CD4-positive, alpha-beta T cell treated with Interleukin-6 at 100 ng/mL for 8 hours (primary cell): ENCODE measurements around the gene HDHD2.

Experiments
- DNase-seq: peaks from one replicate; pipeline ENCODE4 v3.0.0-alpha.2; 2020; ENCODE audit warnings: mixed read lengths, low spot score

Gene HDHD2

DNA sequence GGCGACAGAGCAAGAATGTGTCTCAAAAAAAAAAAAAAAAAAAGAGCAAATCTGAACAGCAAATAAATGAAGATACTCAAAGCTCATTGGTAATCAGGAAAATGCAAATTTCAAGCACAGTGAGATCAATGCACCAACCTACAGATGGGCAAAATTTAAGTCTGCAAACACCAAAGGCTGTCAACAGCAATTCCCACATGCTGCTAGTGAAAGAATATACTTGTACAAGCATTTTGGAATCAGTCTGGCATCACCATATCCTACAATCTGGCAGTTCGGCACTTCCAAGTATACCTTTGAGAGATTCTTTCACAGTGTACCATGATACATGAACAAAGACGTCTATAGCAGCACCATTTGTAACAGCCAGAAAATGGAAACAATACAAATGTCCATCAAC is 4.1 kb downstream of the HDHD2 start:
- no peak for DNase-seq

DNA sequence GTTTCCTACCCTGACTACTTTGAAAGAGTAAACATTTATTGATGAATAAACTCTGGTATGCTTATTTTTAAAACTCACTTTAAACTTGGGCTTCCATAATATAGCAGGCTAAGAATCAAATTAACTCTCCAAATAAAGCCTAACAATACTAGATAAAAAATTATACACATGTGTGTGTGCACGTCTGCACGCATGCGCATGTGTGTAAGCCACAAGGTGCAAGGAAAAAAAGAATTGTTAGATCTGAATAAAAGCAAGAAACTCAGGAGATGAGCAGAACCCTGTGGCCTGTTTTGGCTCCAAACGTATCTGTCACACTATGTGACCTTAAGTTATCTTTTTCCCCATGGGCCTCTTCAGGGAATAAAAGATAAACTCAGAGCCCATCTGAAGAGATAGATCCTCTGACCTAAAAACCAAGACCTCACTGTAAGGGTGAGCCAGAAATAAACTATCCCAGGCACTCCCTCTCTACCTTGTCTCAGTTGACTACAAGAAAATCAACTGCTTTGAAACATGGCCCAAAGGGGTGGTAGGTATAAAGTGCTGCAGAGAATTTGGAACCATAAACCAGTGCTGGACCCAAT is 6.3 kb downstream of the HDHD2 start:
- no peak for DNase-seq

DNA sequence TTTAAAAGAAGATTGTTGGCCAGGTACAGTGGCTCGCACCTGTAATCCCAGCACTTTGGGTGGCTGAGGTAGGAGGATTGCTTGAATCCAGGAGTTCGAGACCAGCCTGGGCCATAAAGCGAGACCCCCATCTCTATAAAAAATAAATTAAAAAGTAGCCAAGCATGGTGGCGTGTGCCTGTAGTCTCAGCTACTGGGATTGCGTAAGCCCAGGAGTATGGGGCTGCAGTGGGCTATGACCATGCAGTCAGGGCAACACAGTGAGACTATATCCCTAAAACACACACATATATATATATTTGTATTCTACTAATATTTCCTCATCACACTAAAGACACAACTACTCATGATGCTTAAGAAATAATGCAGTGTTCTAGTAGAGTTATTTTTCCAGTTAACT is 7.1 kb downstream of the HDHD2 start:
- no peak for DNase-seq

DNA sequence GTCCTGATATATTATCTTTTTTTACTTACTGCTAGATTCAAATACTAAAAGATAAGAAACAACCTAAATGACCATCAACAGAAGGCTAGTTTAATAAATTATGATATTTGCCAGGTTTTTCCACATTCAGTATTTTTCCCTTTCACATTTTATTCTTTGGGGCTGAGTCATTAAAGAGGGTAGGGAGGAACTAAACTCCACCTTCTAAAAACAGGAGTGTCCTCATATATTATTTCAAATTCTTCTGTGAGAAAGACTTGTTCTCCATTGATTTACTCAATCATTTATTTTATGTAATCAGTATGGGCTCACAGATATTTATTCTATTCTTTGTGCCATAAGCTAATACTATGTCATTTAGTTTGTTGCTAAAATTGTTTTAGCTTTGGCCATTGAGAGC is 9.0 kb downstream of the HDHD2 start:
- no peak for DNase-seq

DNA sequence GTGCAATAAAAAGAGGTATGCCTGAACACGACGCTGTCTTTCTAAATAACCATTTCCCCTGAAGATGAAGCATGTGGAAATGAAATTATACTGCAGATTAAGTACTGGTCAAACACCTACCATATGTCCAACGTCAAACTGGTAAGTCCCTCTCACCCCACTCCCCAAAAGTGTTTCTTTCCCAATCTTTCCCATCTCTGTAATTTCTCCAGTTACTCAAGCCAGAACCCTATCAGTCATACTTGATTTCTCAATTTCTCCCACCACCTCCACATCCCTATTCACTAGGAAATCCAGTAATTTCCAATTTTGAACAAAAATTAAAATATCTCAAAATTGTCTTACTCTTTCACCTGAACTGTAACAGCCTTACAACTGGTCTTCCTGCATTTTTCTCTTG is 29.2 kb downstream of the HDHD2 start:
- no peak for DNase-seq

DNA sequence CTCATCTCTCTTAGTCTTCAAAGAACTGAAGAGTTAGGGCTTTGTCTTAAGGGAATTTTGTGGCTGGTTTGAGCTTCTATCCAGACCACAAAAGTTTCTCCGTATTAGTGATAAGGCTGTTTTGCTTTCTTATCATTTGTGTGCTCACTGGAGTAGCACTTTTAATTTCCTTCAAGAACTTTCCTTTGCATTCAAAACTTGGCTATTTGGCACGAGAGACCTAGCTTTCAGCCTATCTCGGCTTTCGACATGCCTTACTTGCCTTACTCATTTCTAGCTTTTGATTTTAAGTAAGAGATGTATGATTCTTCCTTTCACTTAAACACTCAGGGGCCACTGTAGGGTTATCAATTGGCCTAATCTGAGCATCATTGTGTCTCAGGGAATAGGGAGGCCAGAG is 29.9 kb downstream of the HDHD2 start:
- DNase-seq = no peak

DNA sequence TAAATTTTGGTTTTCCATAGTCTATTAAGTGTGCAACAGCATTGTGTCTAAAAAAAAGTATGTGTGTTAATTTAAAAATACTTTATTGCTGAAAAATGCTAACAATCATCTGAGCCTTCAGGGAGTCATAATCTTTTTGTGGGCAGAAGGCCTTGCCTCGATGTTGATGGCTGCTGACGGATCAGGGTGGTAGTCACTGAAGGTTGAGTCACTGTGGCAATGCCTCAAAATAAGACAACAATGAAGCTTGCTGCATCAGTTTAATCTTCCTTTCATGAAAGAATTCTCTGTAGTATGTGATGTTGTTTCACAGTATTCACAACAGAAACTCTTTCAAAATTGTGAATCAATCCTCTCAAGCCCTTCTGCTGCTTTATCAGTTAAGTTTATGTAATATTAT is 31.3 kb downstream of the HDHD2 start:
- DNase-seq = no peak

DNA sequence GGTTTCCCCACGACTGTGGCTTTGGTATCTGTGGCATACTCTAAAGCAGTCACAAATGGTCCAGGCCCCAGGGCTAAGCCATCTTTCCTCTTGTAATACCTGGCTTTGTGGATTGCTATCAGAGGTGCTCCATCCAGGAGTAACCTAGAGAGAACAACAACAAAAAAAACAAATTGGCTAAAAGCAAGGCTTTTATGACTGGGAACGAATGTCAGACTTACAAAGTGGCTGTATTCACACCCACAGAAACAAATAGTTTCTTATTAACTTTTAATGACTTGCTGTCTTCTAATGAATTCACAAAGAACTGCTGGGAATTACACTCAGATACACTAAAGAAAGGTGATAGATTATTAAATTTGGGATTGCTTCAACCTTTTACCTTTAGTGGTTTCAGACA is 35.1 kb downstream of the HDHD2 start:
- DNase-seq = no peak

DNA sequence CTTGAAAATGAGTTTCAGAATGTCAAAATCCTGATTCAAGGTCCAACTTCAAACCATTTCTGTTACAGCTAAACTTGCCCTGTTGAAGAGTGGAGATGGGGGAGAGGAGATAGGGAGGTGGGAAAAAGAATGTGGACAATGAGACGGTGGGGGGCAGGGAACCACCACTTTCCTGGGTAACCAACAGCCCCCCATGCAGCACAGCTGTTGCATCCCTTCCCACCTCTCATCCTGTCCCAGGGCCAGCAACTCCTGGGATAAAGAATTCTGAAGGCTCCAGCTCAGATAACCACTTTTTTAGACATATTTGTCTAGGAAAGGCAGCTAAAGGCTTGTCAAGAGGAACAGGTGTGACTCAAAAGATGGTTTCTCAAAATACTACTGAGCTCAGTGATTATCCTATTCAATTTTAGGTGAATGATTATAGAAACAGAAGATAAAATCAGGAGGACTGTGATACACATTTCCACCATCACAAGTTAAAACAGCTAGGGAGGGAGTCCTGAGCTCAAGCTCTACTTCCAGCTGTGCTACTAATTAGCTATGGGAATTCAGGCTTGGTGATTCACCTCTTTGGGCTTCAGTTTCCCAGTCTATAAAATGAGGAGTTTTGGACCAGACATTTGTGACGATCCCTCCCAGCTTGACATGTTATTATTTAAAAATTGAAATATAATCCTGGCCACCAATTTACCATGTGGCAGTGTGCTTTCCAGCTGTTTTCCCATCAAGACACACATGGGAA is 36.3 kb downstream of the HDHD2 start:
- DNase-seq = no peak

DNA sequence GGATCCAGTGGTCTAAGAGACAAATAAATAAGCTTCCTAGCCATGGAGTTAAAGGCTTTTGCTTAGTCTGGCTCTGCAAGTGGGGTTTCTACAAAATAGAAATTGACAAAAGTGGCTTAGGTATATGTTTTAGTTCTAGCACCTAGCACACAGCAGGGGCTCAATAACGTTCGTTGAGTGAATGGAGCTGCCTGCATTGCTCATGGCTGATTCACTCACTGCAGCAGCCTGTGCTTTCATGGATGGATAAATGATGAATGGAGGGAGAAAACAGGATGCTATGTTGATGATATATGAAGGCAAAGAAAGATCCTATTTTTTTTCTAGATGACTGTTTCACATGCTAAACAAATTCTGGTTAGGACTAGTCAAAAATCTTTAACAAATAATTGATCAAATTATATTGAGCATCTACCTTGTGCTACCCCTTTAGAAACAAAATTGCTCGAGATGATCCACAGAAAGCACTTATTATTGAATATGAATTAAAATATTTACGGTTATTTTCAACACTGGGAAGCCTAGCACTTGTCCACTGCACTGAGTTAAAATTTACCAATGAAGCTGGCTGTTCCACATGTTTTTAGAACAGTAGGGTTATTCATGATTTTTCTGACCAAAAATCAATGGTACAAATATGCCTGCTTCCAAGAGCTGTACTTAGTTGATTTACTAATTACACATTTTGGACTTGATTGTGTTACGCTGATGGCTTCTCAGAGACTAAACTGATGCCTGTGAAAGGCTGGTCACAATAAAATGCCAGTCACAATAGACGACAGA is 39.6 kb downstream of the HDHD2 start:
- no peak for DNase-seq

DNA sequence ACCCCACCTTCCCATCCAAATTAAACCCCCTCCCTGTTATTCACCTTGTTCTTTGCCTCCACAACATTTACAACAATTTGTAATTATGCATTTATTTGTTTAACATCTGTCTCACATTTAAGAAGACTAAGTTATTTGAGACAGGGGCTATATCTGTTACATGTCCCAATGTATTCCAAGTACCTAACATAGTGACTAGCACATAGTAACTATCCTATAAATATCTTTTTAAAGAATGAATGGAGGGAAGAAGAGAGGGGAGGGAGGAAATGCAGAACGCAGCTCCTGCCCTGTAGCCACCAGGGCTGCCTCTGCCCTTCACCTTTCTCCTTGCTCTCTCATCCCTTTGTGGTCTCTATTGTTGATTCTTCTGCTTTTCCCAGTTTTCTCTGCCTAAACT is 40.6 kb downstream of the HDHD2 start:
- DNase-seq = no peak

DNA sequence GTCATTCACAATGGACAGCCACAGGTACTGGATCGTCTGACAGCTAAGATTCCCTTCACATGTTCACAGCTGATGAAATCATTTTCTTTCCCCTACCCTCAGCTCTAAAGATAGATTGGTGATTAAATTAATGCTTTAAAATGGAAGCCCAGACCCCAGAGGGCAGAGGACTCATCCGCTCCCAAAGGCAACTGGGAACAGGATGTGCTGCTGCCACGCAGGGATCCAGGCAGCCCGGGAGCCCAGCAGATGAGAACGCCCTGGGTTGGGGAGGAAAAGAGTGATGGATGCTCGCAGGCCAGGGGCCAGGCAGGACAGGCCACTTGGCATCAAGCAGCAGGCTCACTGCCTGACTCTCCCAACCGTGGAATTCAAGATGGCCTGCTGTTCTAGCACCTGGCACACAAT is 41.3 kb downstream of the HDHD2 start:
- no peak for DNase-seq

DNA sequence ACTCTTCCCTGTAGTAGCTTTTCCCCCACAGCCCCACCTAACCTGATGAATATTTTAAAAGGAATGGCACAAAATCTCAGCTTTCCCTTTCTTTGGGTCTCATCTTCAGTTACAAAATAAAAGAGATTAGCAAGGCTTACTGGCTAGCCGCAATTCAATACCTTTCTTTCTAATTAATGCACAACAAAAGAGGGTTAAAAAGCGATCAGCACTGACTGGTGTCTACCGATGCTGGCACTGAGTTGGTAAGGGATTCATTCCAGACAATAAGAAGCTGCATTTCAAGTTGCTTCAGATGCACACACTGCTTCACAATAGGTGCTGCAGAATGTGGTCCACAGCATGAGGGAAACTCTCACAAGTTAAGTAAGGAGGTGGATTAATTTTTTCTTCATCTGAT is 41.9 kb downstream of the HDHD2 start:
- no peak for DNase-seq

DNA sequence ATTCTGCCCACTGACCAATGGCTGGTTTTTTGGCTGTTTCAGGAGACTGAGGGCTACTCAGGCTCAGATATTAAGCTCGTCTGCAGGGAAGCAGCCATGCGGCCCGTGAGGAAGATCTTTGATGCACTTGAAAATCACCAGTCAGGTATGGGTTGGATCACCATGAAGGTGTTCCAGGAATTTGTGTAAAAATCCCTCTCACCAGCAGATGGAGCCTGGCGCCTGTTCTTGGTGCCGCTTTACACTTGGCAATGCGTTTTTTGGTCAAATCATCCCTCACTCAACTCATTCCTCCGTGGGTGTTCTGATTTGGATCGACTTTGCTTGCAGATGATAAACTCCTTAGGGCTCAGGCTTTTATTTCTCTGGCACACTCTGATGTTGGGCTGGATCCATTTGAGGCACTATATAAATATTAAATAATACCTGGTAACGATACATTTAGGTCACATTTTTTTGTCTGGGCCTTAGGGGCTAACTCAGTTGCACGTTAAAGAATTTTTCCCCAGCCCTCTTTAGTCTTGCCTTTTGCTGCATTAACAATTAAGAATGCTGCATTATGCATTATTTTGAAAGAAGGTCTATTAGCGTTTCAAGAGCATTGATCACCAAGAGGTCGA is 50.0 kb downstream of the HDHD2 start:
- DNase-seq = peak; percentile 58

DNA sequence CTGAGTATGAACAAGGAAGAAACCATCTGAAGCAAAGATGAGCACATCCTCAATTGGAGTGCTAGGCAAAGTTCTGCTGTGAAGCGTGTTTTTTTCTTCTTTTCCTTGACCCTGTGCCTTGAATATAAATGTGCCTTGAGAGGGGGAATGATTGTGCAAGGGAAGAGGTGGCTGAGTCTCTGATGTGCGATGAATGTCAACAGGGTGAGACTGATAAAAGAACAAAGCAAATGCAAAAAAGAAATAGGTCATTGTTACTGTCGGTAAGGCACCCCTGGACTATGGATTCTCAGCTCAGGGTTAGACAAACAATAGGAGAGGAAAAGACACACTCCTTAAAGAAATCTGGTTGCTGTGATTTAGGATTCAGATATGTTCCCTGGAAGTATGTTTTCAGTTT is 54.5 kb downstream of the HDHD2 start:
- DNase-seq = no peak

DNA sequence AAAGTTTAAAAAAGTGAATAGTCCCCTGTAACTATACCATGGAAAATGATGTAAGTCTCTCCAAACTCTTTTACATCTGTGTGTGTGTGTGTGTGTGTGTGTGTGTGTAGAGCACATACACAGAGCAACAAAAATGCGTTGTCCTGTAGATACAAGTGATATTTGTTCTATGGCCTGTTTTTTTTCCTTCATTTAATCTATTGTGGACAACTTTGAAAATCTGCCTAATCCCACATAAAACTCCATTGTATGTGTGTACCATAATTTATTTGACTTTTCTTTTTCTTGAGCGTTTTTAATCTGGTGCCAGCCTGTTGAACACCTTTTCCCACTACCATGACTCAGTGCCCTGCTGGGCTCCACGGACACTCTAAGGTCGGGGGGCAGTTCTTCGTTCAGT is 62.6 kb downstream of the HDHD2 start:
- DNase-seq = no peak

DNA sequence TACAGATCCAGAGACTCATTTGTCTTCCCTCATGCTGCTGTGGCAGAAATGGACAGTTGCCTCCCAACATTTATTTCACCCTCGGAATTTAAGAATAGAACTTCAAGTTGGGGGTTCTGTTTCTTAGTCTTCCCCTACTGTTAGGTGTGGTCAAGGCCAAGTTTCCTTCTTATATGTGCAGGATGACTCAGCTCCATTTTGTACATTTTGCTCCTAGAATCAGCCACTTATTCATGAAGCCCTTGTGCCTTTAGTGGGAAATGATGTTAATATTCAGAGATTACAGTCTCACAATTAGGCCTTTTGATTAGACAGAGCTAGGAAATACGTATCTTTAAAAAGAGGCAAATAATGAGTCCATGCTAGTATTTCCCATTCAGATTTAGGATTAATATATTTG is 68.7 kb downstream of the HDHD2 start:
- DNase-seq = no peak

DNA sequence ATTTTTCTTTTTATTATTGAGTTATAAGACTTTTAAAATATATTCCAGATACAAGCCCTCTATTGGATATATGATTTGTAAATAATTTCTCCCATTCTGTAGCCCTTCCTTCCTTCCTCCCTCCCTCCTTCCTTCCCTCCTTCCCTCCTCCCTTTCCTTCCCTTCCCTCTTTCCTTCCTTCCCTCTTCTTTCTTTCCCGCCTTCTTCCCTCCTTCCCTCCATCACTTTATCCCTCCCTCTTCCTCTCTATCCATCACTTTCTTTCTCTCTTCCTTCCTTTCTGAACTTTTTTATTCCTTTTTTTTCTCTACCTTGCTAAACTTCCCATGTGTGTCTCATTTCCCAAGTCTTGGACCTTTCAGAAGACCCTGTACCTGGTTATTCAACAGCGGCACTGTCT is 69.4 kb downstream of the HDHD2 start:
- no peak for DNase-seq

DNA sequence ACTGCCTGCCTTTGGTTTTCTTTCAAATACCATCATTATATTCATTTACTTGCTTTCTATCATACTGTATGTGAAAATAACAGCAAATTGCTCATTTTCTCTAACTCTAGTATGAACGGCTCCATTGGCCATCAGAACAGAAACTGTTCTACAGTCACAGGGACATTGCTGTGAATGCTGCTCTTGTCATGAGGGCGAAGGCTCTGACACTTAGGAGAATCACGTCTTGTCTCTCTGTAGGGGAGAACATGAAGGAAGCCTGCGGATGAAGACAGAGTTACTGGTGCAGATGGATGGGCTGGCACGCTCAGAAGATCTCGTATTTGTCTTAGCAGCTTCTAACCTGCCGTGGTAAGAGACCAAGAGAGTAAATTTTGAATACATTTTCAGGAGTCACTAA is 73.2 kb downstream of the HDHD2 start:
- no peak for DNase-seq

DNA sequence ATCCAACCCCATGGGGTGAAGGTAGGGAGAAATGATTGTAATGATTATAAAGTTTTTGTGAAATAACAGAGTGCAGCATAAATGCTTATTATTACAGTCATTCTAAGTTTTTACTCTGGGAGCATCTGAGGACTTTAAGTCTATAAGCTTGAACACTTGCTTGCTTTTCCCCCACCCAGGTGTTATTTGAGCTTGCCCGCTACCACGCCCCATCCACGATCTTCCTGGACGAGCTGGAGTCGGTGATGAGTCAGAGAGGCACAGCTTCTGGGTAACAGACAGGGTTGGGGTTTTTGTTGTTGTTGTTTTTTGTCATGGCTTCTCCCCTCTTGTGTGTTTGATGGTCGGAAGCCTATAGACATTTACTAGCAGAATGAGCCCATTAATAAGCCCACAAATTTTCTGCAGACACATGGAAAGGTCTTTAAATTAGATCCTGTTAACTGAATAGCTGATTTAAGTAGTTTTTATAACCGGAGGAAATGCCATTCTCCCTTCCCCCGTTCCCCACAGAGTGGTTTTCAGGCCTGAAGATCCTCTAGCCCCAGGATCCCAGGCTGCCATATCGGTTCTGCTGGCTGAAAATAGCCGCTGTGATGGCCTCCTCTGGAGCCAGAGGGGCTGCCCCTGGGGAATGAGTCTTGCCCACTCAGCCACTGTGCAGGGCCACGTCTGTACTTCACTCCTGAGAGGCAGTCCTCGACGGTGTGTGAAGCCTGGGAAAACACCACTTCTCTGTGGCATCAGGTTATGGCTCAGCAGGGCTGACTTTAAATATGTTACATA is 75.0 kb downstream of the HDHD2 start:
- no peak for DNase-seq

DNA sequence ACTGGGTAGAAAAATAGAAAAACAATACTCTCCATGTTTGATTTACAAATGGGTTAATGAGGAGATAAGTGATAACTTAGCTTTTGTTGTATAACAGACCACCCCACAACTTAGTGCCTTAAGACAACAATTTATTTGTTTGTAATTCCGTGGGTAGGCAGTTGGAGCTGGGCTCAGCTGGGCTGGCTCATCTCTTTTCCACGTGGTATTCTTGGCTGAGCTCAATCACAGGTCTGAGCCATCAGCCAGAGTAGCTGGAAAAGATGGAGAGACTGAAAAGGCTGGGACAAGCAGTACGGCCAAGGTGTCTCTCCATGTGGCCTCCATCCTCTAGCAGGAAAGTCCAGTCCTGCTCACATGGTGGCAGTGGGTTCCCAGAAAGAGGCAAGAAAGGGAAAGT is 82.7 kb downstream of the HDHD2 start:
- no peak for DNase-seq

DNA sequence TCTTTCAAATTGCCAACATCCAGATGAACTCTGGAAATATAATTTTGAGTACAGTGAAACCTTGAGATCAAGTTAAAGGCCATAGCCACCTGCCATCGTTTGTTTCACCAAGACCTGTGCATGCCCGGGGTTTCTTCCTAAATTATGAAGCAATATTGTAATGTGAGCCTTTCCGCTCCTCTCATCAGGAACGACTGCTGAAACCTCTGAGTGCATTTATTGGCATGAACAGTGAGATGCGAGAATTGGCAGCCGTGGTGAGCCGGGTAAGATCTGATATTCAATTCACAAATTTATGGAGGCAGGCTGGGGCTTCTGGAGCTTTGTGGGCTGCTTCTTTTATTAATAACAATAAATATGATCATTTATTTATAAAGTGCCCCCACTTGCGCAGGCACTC is 87.2 kb downstream of the HDHD2 start:
- DNase-seq = no peak
